Activated naive CD4-positive, alpha-beta T cell treated with anti-CD3 and anti-CD28 coated beads, Interleukin-2, amount 10 ng/mL, durations not matched to agents 7 days and 5 days (primary cell): ENCODE measurements around the gene RNLS.

Source experiments
- CTCF ChIA-PET: fragments of 350-600 bp; sonication (Branson Sonifier 250); formaldehyde crosslinking; loops from one replicate; lab custom pipeline; 2021; ENCODE audit warnings: antibody characterized with exemption; lab: Charles Lee
- DNase-seq: peaks from one replicate; pipeline ENCODE4 v3.0.0-alpha.2; 2020
- H3K27ac Mint-ChIP-seq: one replicate; pipeline ENCODE4 v1.8.0; 2021; ENCODE audit warnings: mild to moderate bottlenecking, moderate library complexity, mixed read lengths
- H3K27me3 Mint-ChIP-seq: one replicate; pipeline ENCODE4 v1.8.0; 2021; ENCODE audit warnings: mild to moderate bottlenecking, mixed read lengths
- H3K36me3 Mint-ChIP-seq: one replicate; pipeline ENCODE4 v1.8.0; 2021; ENCODE audit warnings: mixed read lengths
- H3K4me1 Mint-ChIP-seq: one replicate; pipeline ENCODE4 v1.8.0; 2021; ENCODE audit warnings: mixed read lengths
- H3K4me3 Mint-ChIP-seq: one replicate; pipeline ENCODE4 v1.8.0; 2021; ENCODE audit warnings: mild to moderate bottlenecking, moderate library complexity, mixed read lengths
- H3K9me3 Mint-ChIP-seq: one replicate; pipeline ENCODE4 v1.8.0; 2021; ENCODE audit warnings: mixed read lengths

Gene RNLS

DNA sequence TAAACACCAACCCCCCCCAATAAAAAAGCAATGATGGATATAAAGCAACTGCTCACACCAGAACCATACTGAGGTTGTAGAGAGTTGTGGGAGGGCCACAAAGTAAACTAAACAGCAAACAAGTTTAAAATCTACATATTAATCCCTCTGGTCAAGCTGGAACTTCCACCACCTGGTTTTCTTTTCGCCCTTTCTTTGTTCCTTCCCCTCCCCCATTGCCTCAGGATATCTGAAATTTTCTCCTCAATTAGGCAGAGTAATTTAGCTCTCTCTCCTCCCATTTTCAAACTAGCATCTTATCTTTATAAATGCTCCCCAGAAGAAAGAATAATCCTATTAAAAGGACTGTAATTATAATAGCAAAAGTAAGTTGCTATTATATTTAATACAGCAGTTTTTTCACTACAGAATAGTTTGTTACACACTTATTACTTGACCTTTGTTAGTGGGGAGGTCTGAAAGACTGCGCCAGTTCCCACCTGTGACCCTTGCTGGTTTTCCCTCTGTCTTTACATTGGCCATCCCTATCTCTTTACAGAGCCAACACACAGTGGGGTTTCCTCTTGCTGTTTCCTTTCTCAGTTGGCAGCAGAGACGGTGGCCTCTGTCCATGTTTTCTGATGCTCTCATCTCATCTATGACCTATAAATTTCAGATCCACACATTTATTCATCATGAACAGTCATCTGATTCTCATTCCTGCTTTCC is 235.4 kb downstream of the RNLS start:
- Mint-ChIP-seq H3K4me3 (no peak overlapping the region), H3K36me3 (no peaks in the 10 kb centered on the region), H3K9me3 (peaks cover 8% of the 10 kb centered on the region), H3K27me3 (peaks cover 5% of the 10 kb centered on the region), H3K27ac (no peak overlapping the region), H3K4me1 (peaks cover 8% of the 10 kb centered on the region)
- DNase-seq, result no peak
- CTCF ChIA-PET, result no interaction called here

DNA sequence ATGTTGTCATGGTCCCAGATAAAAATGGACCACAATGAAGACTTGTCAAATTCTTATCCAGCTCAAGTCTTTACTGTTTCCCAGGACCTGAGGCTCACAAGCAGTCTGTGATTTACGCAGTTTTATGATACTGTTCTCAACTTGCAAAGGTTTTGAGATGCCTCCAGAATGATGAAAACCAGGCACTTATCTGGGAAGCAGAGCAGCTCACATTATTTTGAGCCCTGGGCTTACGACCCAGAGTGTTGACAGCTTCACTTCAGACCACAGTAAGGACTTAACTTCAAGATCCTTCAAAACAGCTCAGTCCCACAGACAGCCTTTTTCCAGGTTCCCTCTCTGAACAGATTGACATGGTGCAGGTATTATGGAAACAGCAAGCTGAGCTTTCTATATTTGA is 236.1 kb downstream of the RNLS start:
- CTCF ChIA-PET, result interaction anchor here (0.6 kb wide), 1 partner anchor 194 kb away, joined by 3 read pairs; no protein-coding TSS in a partner anchor
- H3K27me3 Mint-ChIP-seq, result peaks cover 5% of the 10 kb centered on the region
- peaks cover 8% of the 10 kb centered on the region for H3K9me3 Mint-ChIP-seq
- no peak overlapping the region for H3K4me3 Mint-ChIP-seq
- H3K27ac Mint-ChIP-seq, result no peak overlapping the region
- peaks cover 8% of the 10 kb centered on the region for H3K4me1 Mint-ChIP-seq
- no peak for DNase-seq
- H3K36me3 Mint-ChIP-seq, result no peaks in the 10 kb centered on the region

DNA sequence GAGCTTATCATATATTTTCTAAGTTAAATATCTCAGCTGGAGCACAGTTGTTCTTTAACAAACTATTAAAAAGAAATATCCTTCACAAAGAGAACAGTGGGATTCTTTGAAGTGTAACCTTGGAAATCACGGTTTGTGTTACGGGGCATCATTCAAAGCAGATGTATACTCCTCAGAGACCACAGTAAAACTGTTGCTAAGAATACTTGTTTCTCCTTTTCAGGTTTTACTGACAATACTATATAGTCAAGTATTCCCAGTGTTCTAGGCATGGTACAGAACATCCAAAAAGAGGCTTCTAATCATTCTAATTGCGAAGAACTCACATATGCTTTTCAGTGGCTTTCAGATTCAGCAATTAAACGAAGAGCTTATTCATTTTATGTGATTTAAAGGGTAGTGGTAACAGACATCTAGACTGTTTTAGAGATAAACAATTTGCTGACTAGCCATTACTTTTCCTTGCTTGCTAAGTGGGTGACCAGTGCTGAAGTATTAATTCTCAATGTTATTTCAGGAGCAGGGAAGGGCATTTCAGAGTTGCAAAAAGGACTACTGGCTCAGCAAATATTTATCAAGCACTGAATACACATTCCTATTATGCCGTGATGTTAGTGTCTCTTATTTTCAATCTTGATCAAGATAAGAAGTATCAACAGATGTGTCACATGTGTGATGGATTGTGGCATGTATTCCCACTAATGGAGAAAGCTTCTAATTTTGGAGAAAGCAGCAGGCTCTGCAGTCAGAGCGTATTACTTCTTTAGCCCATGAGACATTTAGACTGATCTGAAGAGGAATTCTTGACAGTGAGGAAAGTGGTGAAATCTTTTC is 236.8 kb downstream of the RNLS start:
- Mint-ChIP-seq H3K36me3 (no peaks in the 10 kb centered on the region), H3K27me3 (peaks cover 5% of the 10 kb centered on the region), H3K9me3 (peaks cover 7% of the 10 kb centered on the region), H3K27ac (no peak overlapping the region), H3K4me3 (no peak overlapping the region), H3K4me1 (peaks cover 8% of the 10 kb centered on the region)
- CTCF ChIA-PET, result interaction anchor here (0.6 kb wide), 1 partner anchor 193 kb away, joined by 3 read pairs; no protein-coding TSS in a partner anchor
- no peak for DNase-seq

GRCh38 chr10:88343761-88344484 is 239.2 kb downstream of the RNLS start:
- no peak for DNase-seq
- H3K4me3 Mint-ChIP-seq, result no peak overlapping the region
- H3K4me1 Mint-ChIP-seq, result peaks cover 4% of the 10 kb centered on the region
- H3K27me3 Mint-ChIP-seq, result peaks cover 5% of the 10 kb centered on the region
- CTCF ChIA-PET, result no interaction called here
- H3K27ac Mint-ChIP-seq, result no peak overlapping the region
- H3K9me3 Mint-ChIP-seq, result no peaks in the 10 kb centered on the region
- H3K36me3 Mint-ChIP-seq, result no peaks in the 10 kb centered on the region

DNA sequence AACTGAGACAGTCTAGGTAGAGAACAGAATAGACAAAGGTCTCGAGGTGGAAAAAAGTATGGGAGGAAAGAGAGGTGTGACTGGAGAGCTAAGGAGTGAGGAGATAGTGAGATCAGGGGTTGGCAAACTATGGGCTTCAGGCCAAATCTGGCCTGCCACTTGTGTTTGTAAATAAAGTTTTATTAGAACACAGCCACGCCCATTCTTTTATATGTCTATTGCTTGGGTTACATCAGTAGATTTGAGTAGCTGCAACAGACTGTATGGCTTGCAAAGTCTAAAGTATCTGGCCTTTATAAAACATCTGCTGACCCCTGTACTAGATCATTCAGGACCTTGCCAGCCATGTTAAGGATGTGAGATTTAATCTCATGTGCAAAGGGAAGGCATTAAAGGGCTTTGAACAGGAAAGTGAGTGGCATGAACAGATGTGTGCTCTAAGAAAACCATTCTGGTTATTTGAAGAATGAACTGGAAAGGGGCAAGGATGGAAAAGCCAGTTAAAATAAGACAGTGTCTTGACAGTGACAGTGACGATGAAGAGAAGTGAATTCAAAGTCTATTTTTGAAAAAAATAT is 240.3 kb downstream of the RNLS start:
- CTCF ChIA-PET, result no interaction called here
- Mint-ChIP-seq H3K27ac (no peak overlapping the region), H3K4me1 (peaks cover 4% of the 10 kb centered on the region), H3K9me3 (no peaks in the 10 kb centered on the region), H3K36me3 (no peaks in the 10 kb centered on the region), H3K4me3 (no peak overlapping the region), H3K27me3 (peaks cover 3% of the 10 kb centered on the region)
- DNase-seq, result no peak

- Mint-ChIP-seq H3K36me3 (no peaks in the 10 kb centered on the region), H3K27ac (no peak overlapping the region), H3K27me3 (no peaks in the 10 kb centered on the region), H3K4me3 (no peak overlapping the region), H3K9me3 (no peaks in the 10 kb centered on the region), H3K4me1 (peaks cover 9% of the 10 kb centered on the region)
- CTCF ChIA-PET, result no interaction called here
- no peak for DNase-seq
These were observed 246.0 kb downstream of the RNLS start for GRCh38 chr10:88337134-88337533.

GRCh38 chr10:88336334-88336733 is 246.8 kb downstream of the RNLS start:
- Mint-ChIP-seq H3K4me3 (no peak overlapping the region), H3K27me3 (no peaks in the 10 kb centered on the region), H3K9me3 (no peaks in the 10 kb centered on the region), H3K4me1 (peaks cover 12% of the 10 kb centered on the region), H3K36me3 (no peaks in the 10 kb centered on the region), H3K27ac (no peak overlapping the region)
- CTCF ChIA-PET, result no interaction called here
- no peak for DNase-seq

GRCh38 chr10:88333248-88333630 is 249.9 kb downstream of the RNLS start:
- H3K27me3 Mint-ChIP-seq, result no peaks in the 10 kb centered on the region
- H3K4me1 Mint-ChIP-seq, result peaks cover 12% of the 10 kb centered on the region
- CTCF ChIA-PET, result no interaction called here
- H3K36me3 Mint-ChIP-seq, result no peaks in the 10 kb centered on the region
- H3K4me3 Mint-ChIP-seq, result no peak overlapping the region
- no peak overlapping the region for H3K27ac Mint-ChIP-seq
- no peaks in the 10 kb centered on the region for H3K9me3 Mint-ChIP-seq
- no peak for DNase-seq

GRCh38 chr10:88332503-88333247 is 250.4 kb downstream of the RNLS start:
- no peak overlapping the region for H3K4me3 Mint-ChIP-seq
- H3K9me3 Mint-ChIP-seq, result no peaks in the 10 kb centered on the region
- no peaks in the 10 kb centered on the region for H3K36me3 Mint-ChIP-seq
- no peaks in the 10 kb centered on the region for H3K27me3 Mint-ChIP-seq
- peaks cover 12% of the 10 kb centered on the region for H3K4me1 Mint-ChIP-seq
- DNase-seq, result no peak
- H3K27ac Mint-ChIP-seq, result no peak overlapping the region
- CTCF ChIA-PET, result no interaction called here

DNA sequence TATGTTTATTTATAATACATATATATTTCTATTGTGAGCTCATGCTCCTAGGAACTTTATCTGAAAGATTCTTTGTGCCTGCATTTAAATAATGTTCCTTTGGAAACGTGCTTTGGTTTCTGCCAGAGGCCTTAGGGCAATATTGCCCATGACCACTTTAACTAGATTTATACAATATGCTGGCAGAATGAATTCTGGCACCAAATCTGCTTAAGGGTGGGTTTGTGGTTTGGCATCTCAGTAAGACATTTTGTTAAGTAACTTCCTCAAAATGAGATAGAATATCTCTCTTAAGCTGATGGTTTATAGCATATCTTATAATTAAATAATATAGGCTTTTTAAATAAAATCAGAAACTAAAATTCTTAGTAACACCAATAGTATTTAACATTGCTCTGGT is 252.9 kb downstream of the RNLS start:
- H3K27ac Mint-ChIP-seq, result no peak overlapping the region
- H3K36me3 Mint-ChIP-seq, result no peaks in the 10 kb centered on the region
- CTCF ChIA-PET, result no interaction called here
- no peaks in the 10 kb centered on the region for H3K9me3 Mint-ChIP-seq
- DNase-seq, result no peak
- peaks cover 12% of the 10 kb centered on the region for H3K4me1 Mint-ChIP-seq
- H3K4me3 Mint-ChIP-seq, result no peak overlapping the region
- H3K27me3 Mint-ChIP-seq, result no peaks in the 10 kb centered on the region

DNA sequence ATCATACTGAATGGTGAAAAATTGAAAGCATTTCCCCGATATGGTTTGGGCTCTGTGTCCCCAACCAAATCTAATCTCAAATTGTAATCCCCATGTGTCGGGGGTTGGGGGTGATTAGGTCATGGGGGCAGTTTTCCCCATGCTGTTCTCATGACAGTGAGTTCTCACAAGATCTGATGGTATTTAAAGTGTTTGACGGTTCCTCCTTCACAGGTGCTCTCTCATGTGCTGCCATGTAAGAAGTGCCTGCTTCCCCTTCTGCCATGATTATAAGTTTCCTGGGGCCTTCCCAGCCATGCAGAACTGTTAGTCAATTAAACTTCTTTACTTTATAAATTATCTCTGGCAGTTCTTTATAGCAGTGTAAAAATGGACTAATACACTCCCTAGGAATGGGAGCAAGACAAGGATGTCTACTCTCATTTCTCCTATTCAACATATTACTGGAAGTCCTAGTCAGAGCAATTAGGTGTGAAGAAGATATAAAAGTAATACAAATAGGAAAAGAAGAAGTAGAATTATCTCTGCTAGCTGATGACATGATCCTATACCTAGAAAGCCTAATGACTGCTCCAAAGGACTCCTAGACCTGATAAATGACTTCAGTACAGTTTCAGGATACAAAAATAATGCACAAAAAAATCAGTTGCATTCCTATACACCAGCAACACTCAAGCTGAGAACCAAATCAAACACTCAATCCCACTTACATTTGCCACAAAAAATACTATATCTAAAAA is 260.6 kb downstream of the RNLS start:
- H3K36me3 Mint-ChIP-seq, result peaks cover 25% of the 10 kb centered on the region
- no peak overlapping the region for H3K4me3 Mint-ChIP-seq
- peaks cover 37% of the 10 kb centered on the region for H3K9me3 Mint-ChIP-seq
- H3K27me3 Mint-ChIP-seq, result no peaks in the 10 kb centered on the region
- H3K4me1 Mint-ChIP-seq, result no peaks in the 10 kb centered on the region
- DNase-seq, result no peak
- H3K27ac Mint-ChIP-seq, result no peak overlapping the region
- CTCF ChIA-PET, result no interaction called here

GRCh38 chr10:88319960-88320517 is 263.1 kb downstream of the RNLS start:
- Mint-ChIP-seq H3K27ac (no peak overlapping the region), H3K36me3 (peaks cover 26% of the 10 kb centered on the region), H3K4me3 (no peak overlapping the region), H3K27me3 (no peaks in the 10 kb centered on the region), H3K9me3 (peaks cover 38% of the 10 kb centered on the region), H3K4me1 (no peaks in the 10 kb centered on the region)
- CTCF ChIA-PET, result interaction anchor here (1.0 to 1.5 kb wide), 2 partner anchors 24 to 68 kb away, joined by 3 to 6 read pairs; no protein-coding TSS in a partner anchor
- no peak for DNase-seq

DNA sequence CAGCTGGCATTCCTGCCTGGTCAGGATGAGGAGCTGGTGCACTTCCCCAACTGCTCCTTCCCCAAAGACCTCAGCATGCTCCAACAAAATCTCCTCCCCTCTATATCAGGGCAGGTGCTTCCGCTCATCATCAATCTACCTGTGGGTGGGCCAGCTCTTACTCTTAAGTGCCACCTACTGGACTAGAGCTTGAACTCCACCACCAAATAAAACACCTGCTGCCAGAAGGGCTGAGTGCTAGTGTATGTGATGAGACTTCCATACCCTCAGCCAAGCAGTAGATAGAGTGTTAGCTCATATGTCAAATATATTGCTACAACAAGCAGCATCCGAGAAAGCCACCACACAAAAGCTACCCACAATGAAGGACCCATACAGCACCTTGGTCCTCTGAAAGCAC is 264.3 kb downstream of the RNLS start:
- CTCF ChIA-PET, result interaction anchor here (0.9 to 1.7 kb wide), 5 partner anchors 26 to 457 kb away, joined by 3 to 6 read pairs (median 3); no protein-coding TSS in a partner anchor
- H3K27me3 Mint-ChIP-seq, result no peaks in the 10 kb centered on the region
- H3K9me3 Mint-ChIP-seq, result peaks cover 38% of the 10 kb centered on the region
- H3K36me3 Mint-ChIP-seq, result peaks cover 26% of the 10 kb centered on the region
- H3K27ac Mint-ChIP-seq, result no peak overlapping the region
- H3K4me3 Mint-ChIP-seq, result no peak overlapping the region
- no peaks in the 10 kb centered on the region for H3K4me1 Mint-ChIP-seq
- peak; percentile 23 for DNase-seq
